HG03103 (cell line): Measurements from ENCODE around the gene CXorf58.

Experiments used
- ATAC-seq: cut with Tn5 transposase; IDR thresholded peaks from one replicate; pipeline ENCODE4 v1.9.1; 2021; ENCODE audit warnings: low read depth; ENCODE audit not compliant: unreplicated experiment

CXorf58 gene

DNA sequence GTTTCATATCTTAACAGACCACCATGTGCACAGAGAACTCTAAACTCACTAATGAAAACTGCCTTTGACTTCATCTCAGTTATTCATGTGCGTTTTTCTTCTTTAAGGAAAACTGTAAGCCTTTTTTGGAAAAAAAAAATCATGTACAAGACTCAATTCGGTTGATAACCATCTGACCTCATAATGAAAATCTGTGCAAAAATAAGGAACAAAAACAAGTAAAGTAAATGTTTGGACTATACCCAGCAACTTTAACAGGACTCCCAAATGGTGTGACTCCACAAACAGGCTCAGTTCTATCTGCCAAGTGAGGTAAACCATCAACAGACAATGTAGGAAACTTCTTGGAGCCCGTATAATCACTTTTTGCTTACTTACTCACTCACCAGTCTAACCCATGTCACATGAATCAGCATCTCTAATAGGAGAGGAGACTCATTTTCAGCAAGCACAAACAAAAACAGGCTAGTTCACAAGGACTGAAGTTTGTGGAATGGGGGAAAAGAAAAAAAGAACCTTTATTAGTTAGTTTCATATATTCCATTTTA, 9.3 kb upstream of the CXorf58 start:
- no peak for ATAC-seq

DNA sequence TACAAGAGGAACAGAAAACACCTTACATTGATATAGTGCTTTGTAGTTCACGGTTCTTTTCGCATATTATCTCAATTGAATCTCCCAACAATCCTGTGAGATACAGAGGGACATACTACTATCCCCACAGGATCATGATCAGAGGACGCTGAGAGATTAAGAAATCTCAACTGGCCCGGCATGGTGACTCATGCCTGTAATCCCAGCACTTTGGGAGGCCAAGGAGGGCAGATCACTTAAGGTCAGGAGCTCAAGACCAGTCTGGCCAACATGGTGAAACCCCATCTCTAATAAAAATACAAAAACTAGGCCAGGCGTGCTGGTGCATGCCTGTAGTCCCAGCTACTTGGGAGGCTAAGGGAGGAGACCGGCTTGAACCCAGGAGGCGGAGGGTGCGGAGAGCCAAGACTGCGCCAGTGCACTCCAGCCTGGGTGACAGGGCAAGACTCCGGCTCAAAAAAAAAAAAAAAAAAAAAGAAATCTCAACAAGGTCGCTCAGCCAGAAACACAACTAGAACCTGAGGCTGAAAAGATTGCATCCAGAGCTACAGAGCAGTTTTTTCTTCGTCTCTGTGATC, 7.5 kb upstream of the CXorf58 start:
- no peak for ATAC-seq

DNA sequence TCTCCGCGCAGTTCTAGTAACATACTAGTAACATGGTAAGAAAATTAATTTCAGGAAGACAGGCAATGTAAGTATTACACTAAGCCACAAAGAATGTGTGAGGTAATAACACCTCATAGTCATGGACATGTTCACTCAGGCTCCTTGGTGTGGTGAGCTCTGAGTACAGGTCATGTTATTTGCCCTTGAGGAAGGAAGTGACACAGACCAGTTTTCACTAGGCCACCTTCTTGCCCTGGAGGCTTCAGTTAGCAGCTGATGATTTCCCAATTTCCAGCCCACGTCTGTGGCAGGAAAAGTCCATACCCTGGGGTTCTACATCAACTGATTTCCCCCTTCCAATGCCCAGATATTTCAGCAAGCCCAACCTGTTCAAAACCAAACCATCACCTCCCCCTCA, 6.7 kb upstream of the CXorf58 start:
- no peak for ATAC-seq

DNA sequence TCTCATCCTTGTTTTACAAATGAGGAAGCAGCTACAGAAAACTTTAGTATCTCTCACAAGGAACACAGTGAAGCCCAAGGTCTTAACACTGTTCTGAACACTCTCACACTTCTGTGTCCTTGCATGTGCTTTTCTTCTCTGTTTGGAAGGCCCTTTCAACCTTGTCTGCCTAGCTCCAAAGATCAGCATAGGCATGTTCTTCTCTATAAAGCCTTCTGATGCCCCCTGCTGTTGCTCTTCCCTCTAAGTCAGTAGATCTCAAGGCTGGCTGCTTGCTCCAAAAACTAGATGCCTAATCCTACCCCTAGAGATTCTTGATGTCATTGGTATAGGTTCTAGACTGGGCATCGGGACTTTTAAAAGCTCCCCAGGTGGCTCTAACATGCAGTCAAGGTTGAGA, 6.0 kb upstream of the CXorf58 start:
- peak; percentile 69 for ATAC-seq

- ATAC-seq: no peak
These were observed 5.4 kb upstream of the CXorf58 start for GRCh38 chrX:23902419-23902818.

GRCh38 chrX:23904096-23904495, 3.7 kb upstream of the CXorf58 start:
- no peak for ATAC-seq

- ATAC-seq: peak; percentile 2
These were observed 702 bp upstream of the CXorf58 start for GRCh38 chrX:23907111-23907497.

DNA sequence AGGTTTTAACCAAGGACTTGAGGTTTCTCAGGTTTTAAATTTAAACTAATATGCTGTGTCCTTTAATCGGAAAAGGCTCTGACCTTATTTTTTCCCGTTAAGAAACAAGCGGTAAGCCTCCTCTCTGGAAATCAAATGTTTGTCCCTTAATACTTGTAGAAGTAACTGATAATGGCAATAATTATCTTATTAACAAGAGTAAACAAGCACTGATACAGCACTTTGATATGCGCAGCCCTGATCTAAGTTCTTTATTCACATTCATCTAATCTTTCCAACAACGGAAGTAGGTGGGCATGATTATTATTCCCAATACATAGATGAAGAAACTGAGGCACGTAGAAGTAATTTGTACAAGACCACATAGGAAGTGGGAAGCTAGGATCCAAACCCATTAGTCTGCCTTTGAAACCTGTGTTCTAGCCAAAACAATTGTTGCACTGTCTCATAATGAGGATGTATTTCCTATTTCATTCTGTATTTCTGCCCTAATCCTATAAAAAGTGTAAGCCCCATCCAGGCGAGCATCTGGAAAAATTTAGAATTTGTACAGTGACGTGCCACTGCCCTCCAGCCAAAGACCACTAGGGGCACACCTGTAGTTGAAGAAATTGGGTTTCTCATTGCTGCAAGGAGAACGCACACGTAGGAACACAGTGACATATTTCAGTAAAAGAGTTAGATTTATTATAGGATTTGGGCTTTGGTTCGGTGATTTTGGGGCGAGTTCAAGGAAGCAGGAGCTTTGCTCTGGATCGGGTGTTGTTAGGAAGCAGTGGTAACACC, 606 bp downstream of the CXorf58 start:
- no peak for ATAC-seq

DNA sequence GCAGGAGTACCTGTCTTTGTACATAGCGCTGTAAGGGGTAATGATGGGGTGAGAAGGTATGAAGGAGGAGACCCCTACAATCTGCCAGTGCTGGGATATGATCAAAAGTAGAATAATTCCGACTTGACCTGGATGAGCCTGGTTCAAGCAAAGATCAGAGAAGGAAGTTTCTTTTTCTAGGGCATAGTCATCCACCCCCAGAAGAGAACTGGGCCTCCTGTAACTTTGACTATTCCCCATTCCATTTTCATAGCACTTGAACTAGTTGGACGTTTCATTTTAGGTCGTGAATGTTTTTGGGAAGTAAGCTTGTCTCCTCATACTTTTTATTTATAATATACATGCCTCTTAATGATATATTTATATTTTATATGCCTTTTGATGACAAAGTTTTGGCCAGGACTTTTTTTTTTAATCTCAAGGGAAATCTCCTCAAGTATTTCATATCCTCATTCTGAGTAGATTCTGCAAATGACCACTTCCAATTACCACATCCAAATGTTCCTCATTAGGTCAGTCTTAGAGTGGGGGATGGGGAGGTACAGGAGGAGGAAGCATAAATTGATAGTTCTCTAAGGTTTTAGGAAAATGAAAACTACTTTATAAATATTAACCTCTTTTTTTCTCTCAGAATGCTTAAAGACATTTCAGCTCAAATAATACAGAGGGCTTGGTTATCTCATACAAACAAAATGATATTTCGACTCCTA, 3.5 kb downstream of the CXorf58 start:
- ATAC-seq: no peak

DNA sequence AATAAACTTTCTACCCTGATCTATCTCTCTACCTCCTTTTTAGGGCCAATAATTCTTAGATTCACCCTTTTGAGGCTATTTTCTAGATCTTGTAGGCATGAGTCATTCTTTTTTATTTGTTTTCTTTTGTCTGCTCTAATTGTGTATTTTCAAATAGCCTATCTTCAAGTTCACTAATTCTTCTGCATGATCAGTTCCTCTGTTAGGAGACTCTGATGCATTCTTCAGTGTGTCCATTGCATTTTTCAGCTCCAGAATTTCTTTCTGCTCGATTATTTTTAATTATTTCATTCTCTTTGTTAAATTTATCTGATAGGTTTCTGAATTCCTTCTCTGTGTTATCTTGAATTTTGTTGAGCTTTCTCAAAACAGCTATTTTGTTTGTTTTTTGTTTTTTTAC, 11.3 kb downstream of the CXorf58 start:
- ATAC-seq: no peak

GRCh38 chrX:23919706-23920320, 12.0 kb downstream of the CXorf58 start:
- no peak for ATAC-seq

- no peak for ATAC-seq
These were observed 18.2 kb downstream of the CXorf58 start for GRCh38 chrX:23926015-23926414.

DNA sequence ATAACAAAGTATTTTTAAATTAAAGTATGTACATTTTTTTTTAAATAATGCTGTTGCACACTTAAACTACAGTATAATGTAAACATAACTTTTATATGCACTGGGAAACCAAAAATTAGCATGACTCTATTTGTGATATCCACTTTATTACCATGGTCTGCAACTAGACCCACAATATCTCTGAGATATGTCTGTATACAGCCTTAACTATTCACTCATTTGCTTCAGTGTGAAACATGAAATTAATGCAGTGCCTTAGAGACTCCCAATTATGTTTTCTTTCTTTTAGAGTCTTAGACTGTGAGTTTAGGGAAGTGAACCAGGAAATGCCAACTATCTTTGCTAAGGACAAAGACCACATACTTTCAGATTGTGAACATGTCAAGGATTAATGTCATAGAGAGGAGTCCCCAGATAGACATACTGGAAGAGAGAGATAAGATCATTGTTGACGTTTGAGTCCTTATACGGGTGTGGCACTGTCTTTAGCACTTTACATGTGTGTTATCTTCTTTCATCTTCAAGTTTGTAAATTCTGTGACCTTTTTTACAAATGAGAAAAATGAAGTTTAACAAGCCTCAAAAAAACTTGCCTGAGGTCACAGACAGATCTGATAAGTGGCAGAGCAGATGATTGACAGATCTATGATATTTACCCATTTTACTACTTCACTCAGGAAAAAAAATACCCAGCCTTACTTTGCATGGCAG, 23.2 kb downstream of the CXorf58 start:
- ATAC-seq: no peak

DNA sequence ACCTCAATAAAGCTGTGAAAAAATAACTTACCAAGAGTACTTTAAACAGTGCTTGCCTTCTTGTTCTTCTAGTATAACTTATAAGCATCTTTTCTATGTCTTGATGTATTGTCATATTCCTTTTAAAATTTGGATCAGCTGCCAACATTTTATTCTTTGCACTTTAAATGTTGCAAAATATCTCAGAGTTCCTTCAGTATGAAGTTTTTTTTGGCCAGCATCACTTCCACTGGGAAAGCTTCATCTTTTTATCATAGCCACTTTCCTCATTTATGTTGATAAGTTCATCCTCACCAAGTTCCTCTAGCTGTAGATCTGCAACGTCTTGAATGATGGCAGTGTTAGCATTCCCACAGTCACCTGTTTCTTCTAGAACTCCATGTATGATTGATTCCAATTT, 24.2 kb downstream of the CXorf58 start:
- ATAC-seq: no peak

- no peak for ATAC-seq
These were observed 27.3 kb downstream of the CXorf58 start for GRCh38 chrX:23935106-23935505.

DNA sequence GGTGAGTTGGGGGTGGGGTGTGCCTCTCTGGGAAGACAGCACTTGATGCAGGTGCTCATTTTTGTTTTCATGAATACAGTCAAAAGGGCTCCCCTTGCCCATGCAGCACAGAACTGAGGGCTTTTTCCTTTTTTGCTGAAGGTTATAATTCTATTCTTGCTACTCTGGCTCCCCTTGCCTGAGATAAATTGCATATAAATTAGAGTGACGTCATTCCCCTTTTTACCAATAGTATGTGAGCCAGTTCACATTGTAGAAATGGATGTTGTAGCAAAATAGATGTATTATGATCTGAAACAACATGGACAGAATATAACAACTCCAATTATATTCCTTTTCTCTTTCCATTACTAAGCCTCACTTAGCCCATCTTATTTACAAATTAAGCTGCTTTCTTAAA, 28.4 kb downstream of the CXorf58 start:
- ATAC-seq: no peak

- no peak for ATAC-seq
These were observed 29.3 kb downstream of the CXorf58 start for GRCh38 chrX:23937100-23937499.

DNA sequence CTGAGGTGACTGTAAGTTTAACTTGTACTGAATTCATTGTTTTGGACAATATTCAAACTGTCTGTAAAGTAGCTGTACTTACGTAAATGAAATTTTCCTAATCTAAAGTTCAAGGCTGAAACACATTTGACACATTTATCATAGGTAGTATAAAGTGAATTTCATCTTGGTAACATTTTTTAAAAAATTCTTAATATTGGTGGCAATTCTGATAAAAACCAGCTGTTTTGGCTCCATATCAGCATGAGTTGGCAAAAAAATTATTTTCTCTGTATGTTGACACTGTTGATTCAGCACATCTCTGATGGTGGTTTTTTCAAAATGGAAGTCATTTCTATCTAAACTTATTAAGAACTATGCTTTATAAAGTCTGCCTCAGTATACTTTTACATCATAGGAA, 30.9 kb downstream of the CXorf58 start:
- no peak for ATAC-seq

- ATAC-seq: no peak
These were observed 31.4 kb downstream of the CXorf58 start for GRCh38 chrX:23939203-23939602.

DNA sequence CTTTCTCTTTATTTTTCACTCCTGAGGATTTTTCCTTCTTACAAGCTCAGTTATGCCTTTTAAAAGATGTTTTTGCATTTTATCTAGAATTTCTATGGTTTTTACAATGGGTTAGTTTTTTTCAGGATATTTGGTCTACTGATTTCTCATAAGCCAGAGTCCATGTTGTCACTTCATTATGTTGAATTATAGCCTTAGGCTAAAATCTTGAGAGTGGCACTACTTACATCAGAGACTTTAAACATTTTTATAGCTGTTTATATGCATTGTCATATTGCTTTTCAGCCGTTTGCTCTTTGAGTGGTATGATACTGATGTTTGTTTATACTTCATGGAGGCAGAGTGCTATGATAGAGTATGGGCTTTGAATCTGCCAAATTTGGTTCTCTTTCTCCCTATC, 36.4 kb downstream of the CXorf58 start:
- no peak for ATAC-seq

- no peak for ATAC-seq
These were observed 37.4 kb downstream of the CXorf58 start for GRCh38 chrX:23945206-23945605.
